NCI-H526 (cell line): ENCODE measurements around the gene GFER.
"Not testable (repeated sequence)": the region's sequence is repeated elsewhere in the genome, so short reads cannot be mapped to it uniquely, and the experiment has no call there.

Experiments used
- DNase-seq, 2 experiments: peaks; one replicate each; lab custom pipeline; 2025; lab: John Stamatoyannopoulos, UW

GFER gene

DNA sequence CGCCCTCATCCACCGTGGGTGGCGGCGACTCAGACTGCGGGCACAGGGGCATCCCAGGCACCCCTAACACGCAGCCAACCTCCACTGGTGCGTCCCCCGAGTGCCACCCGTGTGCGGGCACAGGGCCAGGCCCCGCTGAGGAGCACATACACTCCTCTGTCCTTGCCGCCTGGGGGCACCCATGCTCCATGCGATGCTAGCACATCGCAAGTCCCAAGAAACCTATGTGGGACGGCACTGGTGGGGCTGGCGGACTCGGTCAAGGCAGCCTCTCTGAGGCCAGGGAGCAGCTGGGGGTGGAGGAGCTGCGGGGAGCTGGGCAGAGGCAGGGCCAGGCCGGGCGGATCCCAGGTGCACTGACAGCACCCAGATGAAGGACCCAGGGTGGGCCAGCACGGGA lies 21.7 kb downstream of the GFER start:
- no peak for DNase-seq

DNA sequence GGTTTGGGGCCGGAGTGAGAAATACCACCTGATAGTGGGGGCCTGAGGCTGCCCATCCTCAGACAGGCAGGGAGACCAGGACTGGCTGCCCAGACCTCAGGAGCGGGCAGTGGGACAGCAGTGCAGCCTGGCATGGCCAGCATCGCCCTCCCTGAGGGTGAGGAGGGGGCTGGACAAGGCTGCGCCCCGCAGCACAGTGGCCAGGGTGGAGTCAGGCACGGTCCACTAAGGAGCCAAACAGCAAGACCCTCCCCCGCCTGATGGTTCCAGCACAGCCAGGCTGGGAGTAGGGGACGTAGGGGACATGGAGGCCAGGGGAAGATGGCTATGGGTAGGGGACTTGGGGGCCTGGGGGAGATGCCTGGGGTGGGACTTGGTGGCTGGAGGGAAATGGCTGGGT lies 22.3 kb downstream of the GFER start:
- no peak for DNase-seq

DNA sequence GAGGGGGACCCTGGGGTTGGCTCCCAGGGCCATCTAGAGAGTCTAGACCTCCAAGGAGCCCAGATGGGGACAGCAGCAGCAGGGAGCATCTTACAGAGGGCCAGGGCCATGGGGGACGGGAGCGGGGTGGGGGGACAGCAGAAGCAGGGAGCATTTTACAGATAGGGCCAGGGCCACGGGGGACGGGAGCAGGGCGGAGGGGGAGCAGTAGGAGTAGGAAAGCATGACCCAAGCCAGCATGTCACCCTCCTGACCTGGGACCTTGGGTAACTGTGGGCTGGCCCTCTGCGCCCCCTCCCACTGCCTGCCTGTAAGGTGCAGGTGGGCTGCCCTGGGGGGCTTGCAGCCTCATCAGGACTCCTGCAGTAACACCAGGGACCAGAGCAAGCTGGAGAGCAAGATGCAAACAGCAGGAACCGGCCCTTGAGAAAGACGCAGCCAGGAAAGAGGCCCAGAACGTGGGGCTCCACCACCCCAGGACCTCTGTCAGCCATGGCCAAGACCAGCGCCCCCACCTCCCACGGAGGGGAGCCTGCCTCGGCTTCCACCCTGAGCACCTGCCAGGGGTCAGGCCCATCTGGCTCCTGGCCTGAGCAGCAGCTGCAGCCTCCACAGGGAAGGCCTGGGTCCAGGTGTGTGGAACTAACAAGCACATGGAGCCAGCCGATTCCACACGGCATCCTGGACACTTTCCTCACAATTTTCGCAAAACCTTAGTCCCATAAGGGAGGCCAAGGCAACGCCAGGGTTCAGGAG lies 23.3 kb downstream of the GFER start:
- DNase-seq = no peak

DNA sequence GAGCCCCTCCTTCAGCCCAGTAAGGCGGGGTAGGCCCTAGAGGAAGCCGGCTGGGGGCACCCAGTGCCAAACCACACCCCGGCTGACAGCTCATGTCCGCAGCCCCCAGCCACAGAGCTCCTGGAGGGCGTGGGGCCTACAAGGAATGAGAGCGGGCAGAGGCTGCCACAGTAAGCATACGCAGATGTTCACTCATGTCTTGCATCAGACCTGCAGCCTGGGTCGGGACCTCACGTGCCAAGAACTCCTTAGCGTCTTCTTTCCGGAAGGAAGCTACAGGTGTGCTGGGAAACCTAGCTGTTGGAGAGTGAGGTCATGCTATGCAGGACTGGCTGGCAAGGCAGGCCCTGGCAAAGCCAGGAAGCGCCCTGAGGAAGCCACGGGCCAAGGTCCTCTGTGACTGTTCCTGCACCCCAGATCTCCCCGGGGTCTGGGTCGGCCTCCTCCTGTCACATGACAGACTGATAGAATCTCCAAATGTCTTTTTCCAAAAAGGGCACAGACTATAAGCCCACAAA lies 24.1 kb downstream of the GFER start:
- DNase-seq = no peak

DNA sequence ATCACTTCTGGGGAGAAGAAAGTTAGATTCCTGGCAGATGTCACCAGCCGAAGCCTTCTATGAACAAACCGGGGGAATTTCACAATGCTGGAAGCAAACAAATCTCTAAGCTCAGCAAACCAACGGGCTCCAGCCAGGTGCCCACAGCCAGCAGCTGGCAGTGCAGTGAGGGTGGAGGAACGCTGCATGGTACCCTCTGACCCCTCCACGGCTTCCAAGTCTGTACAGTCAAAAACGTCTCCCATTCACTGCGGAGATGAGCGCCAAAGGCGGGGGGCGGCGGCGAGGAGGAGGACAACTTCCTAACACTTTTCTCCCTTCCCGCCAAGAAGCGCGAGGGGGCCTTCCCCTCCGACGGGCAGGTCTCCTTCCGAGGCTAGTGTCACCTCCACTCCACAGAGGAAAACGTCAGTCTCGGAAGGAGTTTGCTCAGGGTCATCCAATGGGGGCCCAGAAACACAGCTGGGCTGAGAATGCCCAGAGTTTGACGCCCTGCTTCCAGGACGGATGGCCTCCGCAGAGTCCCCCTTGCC lies 24.7 kb downstream of the GFER start:
- DNase-seq = no peak

DNA sequence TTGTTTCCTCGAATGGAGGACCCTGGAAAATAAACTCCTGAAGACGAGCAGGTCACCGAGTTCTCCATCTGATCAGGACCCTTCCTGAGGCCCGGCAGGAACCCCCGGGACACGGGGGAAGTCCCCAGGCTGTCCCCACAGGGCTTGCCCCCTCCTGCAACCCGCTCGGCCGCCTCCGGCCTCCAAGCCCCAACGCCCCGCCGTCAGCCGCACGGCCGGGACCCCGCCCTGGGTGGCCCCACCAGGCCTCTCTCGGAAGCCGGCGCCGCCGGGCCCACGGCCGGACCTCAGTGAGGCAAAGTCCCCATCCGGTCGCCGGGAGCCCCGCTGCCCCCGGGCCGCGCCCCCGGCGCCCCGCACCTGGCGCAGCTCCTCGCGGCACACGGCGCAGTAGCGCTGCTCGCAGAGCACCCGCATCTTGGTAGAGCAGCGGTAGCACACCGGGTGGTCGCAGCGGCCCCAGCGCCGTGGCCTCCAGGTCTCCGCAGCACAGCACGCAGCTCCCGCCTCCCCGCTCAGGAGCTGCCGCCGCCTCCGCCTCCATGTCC lies 25.2 kb downstream of the GFER start:
- DNase-seq = no peak

DNA sequence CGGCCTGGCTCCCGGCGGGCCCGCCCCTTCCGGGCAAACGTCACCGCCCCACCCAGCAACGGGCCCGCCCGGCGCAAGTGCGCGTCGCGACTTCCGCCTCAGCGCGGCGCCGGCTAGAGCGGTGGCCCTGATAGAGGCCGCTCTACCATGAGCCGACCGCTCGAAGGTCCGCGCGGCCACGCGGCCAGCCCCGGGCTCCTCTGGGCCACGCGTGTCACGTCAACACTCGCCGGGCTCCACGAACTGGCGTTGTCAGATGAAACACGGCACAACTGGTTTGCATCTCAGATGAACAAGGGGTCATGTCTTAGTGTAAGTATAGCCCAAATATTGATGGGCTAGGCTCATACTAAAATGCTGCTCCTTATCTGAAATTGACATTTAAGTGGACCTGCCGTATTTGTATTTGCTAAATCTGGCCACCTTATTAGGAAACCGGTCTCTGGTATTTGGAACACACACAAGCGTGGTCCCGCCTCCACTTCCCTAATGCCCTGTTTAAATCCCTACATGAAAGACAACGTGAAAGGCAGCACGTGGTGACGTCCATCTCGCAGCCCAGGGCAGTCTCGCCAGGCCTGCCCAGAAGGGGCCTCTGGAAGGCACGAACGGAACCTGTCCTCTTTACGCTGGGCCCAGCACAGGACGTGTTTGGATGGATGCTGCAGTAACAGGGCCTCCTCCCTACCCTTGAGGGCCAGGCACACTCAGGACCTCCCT lies 26.0 kb downstream of the GFER start, which contains the start of gene ZNF598:
Gene ZNF598, minus strand, starts transcription at position 31 of the 720 bp plus-strand sequence.
- peak; percentile 18 to 82 for DNase-seq

DNA sequence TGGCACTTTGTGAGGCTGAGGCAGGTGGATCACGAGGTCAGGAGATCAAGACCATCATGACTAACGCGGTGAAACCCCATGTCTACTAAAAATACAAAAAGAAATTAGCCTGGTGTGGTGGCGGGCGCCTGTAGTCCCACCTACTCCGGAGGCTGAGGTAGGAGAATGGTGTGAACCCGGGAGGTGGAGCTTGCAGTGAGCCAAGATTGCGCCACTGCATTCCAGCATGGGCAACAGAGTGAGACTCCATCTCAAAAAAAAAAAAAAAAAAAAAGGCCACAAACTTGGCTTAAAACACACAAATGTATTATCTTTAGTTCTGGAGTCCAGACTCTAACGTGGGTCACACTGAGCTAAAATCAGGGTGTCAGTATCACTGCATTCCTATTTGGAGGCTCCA lies 27.7 kb downstream of the GFER start:
- DNase-seq = not testable (repeated sequence)

DNA sequence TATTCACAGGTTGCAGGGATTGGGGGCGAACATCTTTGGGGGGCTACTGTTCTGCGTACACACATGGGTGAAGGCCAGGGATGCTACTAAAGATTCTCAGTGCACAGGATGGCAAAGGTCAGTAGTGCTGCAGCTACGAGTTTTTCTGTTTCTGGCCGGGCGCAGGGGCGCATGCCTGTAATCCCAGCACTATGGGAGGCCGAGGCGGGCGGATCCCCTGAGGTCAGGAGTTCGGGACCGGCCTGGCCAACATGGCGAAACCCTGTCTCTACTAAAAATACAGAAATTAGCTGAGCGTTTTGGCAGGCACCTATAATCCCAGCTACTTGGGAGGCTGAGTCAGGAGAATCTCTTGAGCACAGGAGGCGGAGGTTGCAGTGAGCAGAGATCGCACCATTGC lies 29.5 kb downstream of the GFER start:
- no peak for DNase-seq

DNA sequence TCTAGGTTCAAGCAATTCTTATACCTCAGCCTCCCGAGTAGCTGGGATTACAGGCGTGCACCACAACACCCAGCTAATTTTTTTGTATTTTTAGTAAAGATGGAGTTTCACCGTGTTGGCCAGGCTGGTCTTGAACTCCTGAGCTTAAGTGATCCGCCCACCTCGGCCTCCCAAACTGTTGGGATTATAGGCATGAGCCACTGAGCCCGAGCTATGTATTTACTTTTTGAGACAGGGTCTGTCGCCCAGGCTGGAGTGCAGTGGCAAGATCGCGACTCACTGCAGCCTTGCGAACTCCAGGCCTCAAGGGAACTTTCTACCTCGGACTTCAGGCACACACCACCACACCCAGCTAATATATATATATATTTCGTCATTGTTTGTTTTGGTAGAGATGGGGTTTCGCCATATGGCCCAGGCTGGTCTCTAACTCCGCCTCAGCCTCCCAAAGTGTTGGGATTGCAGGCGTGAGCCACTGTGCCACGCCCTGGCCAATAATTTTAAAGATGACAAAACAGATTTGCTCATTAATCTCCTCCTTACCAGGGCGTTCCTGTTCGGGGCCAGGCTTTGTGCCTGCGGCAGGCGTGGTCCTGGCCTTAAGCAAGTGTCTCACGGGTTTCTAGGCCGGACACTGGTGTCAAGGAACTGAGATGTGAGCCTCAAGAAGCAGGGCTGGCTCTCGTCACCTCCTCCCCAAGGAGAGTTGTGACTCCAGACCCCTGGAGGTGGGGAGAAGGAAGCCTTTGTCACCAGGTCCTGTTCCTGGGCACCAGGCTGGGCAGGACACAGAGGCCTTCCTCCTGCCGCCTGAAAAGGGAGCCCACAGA lies 31.3 kb downstream of the GFER start:
- no peak for DNase-seq

DNA sequence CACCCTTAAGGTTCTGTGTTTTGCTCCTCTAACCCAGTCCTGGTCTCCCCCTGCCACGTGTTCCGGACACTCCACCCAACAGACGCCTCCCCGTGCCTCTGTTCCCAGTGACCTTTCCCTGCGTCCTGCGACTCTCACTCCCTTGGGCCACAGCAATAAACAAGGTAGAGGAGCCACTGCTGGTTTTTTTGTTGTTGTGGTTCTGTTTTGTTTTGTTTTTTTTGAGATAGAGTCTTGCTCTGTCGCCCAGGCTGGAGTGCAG lies 31.9 kb downstream of the GFER start:
- no peak for DNase-seq

DNA sequence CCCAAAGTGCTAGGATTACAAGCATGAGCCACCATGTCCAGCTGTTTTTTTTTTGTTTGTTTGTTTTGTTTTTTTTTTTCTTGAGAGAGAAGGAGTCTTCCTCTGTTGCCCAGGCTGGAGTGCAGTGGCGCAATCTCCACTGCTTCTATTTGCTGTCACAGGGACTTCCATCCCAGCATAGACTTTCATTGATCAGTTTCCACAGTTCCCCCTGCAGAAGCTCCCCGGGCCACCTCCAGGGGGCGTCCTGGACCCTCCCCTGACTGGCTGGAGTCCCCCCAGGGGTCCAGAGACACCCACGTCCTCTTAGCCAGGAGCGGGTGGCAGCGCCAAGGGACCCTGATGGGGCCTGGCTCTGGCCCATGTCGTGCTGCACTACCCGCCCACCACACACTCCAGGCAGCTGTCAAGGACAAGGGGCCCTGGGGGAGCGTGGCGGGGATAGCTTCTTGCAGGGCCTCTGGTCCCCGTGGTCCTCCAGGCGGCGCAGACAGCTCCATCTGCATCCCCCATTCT lies 32.5 kb downstream of the GFER start:
- DNase-seq = no peak

DNA sequence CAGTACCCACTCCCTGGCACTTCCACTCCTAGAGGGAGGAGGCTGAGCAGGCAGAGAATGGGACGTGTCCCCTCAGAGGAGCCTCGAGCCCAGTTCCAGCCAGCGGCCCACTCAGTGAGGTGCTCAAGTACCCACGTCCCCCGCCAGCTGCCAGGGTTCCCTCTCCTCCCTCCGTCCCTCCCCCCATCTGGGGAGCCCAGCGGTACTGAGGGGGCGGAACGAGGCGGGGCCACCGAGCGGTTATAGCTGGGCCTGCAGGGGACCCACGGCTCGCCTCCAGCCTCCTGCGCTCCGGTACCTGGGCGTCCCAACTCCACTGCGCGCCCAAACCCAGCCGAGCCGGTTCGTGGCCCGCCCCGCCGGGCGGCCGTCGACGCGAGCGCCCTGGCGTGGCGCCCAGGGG lies 35.5 kb downstream of the GFER start, which contains the start of gene NPW:
Gene NPW, plus strand, starts transcription at position 268 of the 403 bp plus-strand sequence.
- no peak for DNase-seq

DNA sequence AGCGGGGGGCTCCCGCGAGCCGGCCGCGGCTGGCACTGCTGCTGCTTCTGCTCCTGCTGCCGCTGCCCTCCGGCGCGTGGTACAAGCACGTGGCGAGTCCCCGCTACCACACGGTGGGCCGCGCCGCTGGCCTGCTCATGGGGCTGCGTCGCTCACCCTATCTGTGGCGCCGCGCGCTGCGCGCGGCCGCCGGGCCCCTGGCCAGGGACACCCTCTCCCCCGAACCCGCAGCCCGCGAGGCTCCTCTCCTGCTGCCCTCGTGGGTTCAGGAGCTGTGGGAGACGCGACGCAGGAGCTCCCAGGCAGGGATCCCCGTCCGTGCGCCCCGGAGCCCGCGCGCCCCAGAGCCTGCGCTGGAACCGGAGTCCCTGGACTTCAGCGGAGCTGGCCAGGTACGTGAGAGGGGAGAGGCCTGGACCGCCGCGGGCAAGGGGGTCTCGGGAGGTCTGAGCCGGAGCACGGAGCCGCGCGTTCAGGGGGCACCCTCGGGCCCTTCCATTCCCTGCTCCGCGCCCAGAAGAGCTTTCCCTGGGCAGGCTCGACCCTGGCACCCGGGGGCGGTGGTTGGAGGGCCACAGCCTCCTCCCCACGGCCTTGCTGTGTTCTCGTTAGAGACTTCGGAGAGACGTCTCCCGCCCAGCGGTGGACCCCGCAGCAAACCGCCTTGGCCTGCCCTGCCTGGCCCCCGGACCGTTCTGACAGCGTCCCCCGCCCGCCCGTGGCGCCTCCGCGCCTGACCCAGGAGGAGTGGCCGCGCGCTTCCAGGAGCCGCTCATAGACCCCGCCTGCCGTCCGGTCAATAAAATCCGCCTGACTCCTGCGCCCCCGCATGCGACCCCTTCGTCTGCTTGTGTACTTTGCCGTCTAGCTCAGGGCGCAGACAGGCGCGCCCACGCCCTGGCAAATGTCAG lies 36.2 kb downstream of the GFER start:
- no peak for DNase-seq

DNA sequence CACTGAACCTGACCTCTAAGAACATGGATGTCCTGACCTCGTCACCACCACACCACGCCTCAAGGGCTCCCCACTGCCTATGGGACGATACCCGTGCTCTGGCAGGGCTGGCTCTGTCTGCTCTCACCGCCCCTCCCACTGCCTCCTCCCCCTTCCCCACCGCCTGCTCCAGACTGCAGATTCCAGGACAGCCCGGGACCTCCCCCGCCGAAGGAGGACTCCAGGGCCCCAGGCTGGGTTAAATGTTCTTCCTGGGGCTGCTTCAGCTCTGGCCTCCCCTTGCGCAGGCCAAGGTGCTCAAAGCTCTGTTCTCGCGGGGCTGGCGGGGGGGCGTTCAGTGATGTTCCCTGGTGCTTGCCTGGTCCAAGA lies 38.7 kb downstream of the GFER start:
- peak in 1 of 2 experiments; percentile 50 for DNase-seq

DNA sequence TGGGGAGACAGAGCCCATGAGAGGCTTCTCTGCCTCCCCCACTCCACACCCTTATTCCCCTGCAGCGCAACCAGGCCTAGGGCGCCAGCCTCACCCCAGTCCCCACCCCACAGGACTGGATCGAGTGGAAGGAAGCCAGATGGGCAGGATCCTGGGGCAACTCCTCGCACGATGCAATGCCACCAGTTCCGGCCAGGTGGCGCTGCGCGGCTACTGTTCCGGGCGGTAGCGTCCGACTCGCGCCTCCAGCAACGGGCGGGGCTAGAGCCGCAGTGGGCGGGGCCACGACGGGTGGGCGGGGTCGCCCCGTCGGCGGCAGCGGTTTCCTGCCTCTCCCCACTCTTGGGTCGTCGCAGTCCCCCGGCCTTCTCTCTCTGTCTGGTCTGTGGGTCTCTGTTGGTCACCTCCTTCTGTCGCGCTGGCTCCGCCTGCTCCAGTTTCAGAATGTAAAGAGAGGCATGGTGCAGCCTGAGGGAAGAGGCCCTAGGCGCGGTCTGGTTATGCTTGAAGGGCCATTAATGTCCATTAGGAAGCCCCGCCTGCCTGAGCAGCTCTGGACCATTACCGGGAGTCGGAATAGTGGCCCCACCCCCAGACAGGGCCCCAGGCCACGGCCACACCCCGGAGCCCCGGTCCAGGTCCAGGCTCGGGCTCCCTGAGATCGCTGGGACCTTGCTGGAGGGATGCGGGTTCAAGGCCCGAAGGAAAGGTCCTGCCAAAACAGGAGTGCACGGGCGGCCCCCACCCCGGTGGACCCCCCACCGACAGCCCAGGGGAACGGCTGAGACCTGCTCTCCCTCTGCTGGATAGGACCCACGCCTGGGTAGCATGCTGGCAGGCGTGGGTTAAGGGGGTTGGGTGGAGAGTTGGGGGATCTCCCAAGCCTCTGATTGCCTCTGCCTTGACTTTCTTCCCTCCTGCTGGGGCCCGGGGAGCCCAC lies 39.4 kb downstream of the GFER start:
- DNase-seq = peak; percentile 20 to 82

DNA sequence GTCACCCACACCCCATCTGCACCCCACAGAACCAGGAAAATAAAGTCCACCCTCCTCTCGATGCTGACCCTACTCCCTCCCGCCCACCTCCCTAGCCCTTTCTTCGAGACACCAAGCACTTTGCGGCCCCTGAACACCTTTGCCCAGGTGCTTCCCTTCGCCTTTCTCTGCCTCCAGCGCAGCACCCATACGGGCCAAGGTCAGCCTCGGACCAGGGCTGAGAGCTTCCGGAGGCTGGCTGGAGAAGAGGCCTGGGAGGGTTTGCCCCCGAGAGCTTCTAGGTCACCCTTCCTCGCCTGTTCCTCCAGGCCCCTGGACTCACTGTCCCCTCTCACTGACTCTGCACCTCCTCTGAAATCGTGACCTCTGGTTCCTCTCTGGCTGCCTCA lies 40.0 kb downstream of the GFER start:
- DNase-seq = no peak

DNA sequence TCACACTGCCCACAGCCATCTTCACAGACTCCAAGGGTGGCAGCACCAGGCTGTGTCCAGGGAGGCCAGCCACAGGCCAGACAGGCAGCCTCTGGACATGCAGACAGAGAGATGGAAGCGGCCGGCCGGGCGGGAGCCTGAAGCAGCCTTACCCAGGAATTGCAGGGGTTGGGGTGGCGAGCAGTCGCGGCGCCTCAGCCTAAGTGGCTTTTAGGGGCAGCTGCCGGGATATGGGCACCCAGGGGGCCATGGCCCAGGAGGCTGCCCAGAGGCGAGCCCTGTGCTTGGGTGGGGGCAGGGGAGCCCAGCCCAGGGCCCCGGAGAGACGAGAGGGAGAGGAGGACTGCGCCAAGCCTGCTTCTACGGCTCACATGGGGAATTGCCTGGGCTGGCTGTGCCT lies 41.3 kb downstream of the GFER start:
- DNase-seq = no peak

DNA sequence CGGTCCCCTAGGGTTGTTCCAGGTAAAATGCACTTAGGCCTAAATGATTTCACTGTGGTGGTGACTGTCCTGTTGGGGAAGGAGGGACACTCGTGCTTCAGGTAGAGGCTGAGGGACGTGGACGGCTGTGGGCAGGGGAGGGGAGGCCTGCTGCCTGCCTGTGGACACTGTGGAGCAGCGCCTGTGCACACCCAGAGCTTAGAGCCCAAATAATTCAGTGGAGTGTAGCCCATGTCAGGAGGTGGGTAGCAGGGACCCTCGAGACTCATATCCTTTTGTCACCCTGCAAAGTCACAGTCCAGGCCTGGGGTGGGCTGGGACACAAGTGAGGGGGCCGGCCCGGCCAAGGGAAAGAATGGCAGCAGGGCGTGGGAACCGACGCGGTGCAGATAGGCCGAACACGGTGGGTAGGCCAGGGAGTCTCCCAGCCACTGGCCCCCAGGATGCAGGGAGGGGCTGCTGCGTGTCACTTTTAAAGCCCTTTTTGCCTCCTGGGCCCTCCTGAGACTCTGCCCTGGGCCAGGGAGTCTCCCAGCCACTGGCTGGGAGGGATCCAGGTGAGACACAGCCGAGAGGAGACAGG lies 42.0 kb downstream of the GFER start:
- DNase-seq = no peak
